HG03521 (cell line): ENCODE measurements around the gene HEPN1.

Experiments used
- ATAC-seq: cut with Tn5 transposase; IDR thresholded peaks from one replicate; pipeline ENCODE4 v1.9.1; 2021; ENCODE audit warnings: mild to moderate bottlenecking, moderate library complexity; ENCODE audit not compliant: unreplicated experiment

The HEPN1 gene

GRCh38 chr11:124884869-124885479 lies 34.1 kb upstream of the HEPN1 start:
- no peak for ATAC-seq

GRCh38 chr11:124886476-124886875 lies 32.6 kb upstream of the HEPN1 start:
- ATAC-seq, result no peak

- ATAC-seq, result no peak
Observed at GRCh38 chr11:124886978-124887666, 31.9 kb upstream of the HEPN1 start.

GRCh38 chr11:124887667-124888013 lies 31.4 kb upstream of the HEPN1 start:
- no peak for ATAC-seq

GRCh38 chr11:124889191-124890091 lies 29.6 kb upstream of the HEPN1 start:
- ATAC-seq, result no peak

- ATAC-seq, result no peak
Observed at GRCh38 chr11:124890151-124890550, 28.9 kb upstream of the HEPN1 start.

GRCh38 chr11:124890683-124891372 lies 28.2 kb upstream of the HEPN1 start:
- ATAC-seq, result no peak

GRCh38 chr11:124891373-124891861 lies 27.6 kb upstream of the HEPN1 start:
- no peak for ATAC-seq

GRCh38 chr11:124892146-124892545 lies 26.9 kb upstream of the HEPN1 start:
- ATAC-seq, result no peak

GRCh38 chr11:124892750-124893454 lies 26.1 kb upstream of the HEPN1 start:
- no peak for ATAC-seq

- ATAC-seq, result no peak
Observed at GRCh38 chr11:124893781-124894401, 25.2 kb upstream of the HEPN1 start.

GRCh38 chr11:124894606-124895430 lies 24.2 kb upstream of the HEPN1 start:
- no peak for ATAC-seq

GRCh38 chr11:124895471-124895971 lies 23.5 kb upstream of the HEPN1 start:
- no peak for ATAC-seq

- no peak for ATAC-seq
Observed at GRCh38 chr11:124896071-124896750, 22.8 kb upstream of the HEPN1 start.

GRCh38 chr11:124896821-124897391 lies 22.1 kb upstream of the HEPN1 start:
- no peak for ATAC-seq

- ATAC-seq, result no peak
Observed at GRCh38 chr11:124897674-124898262, 21.3 kb upstream of the HEPN1 start, which contains the start of gene ROBO4. Gene ROBO4 (minus strand): TSS chr11:124897865. CDS start chr11:124897795, 70 bp downstream.

GRCh38 chr11:124898263-124898680 lies 20.8 kb upstream of the HEPN1 start:
- no peak for ATAC-seq
